Endodermal cell (in vitro differentiated cells): ENCODE measurements around the gene SMAP2. TPM values are rescaled to one million over a fixed set of nuclear protein-coding genes. Genes with fewer than 3 reads are reported as not detected.

Source experiments
- DNase-seq: peaks from one replicate; pipeline ENCODE4 v3.0.0-alpha.2; 2017
- H3K27ac ChIP-seq: 2 replicates; pipeline ENCODE4 v1.5.1; 2013; ENCODE audit warnings: mild to moderate bottlenecking, low read depth, low read length, moderate library complexity
- H3K27me3 ChIP-seq: 2 replicates; pipeline ENCODE4 v1.6.1; 2013; ENCODE audit warnings: mild to moderate bottlenecking, low read length, moderate library complexity; ENCODE audit not compliant: insufficient read depth, control insufficient read depth, poor library complexity, severe bottlenecking
- H3K36me3 ChIP-seq: 2 replicates; pipeline ENCODE4 v1.7.0; 2013; ENCODE audit warnings: mild to moderate bottlenecking, low read length, moderate library complexity; ENCODE audit not compliant: control insufficient read depth, insufficient read depth
- H3K4me1 ChIP-seq: one replicate; pipeline ENCODE4 v1.7.0; 2013; ENCODE audit warnings: low read length; ENCODE audit not compliant: control insufficient read depth, insufficient read depth
- H3K4me3 ChIP-seq: 2 replicates; pipeline ENCODE4 v1.5.1; 2013; ENCODE audit warnings: mild to moderate bottlenecking, low read length, moderate library complexity
- H3K9ac ChIP-seq: 2 replicates; pipeline ENCODE4 v1.6.1; 2013; ENCODE audit warnings: mild to moderate bottlenecking, low read length, moderate library complexity; ENCODE audit not compliant: poor library complexity, severe bottlenecking; ENCODE audit errors: extremely low read depth
- H3K9me3 ChIP-seq: 2 replicates; pipeline ENCODE4 v1.6.1; 2013; ENCODE audit warnings: mild to moderate bottlenecking, low read length, moderate library complexity; ENCODE audit not compliant: control insufficient read depth
- H3K27ac Mint-ChIP-seq: 2 replicates; pipeline ENCODE4 v1.8.0; 2020; ENCODE audit warnings: mixed read lengths
- H3K27me3 Mint-ChIP-seq: 2 replicates; pipeline ENCODE4 v1.8.0; 2021; ENCODE audit warnings: mild to moderate bottlenecking, mixed read lengths; ENCODE audit not compliant: insufficient read depth
- H3K36me3 Mint-ChIP-seq: 2 replicates; pipeline ENCODE4 v1.8.0; 2020; ENCODE audit warnings: low read depth, mixed read lengths
- H3K4me1 Mint-ChIP-seq: 2 replicates; pipeline ENCODE4 v1.8.0; 2020; ENCODE audit warnings: mixed read lengths
- H3K4me3 Mint-ChIP-seq: 2 replicates; pipeline ENCODE4 v1.8.0; 2020; ENCODE audit warnings: mild to moderate bottlenecking, moderate library complexity, mixed read lengths
- H3K9me3 Mint-ChIP-seq: 2 replicates; pipeline ENCODE4 v1.8.0; 2020; ENCODE audit warnings: mild to moderate bottlenecking, mixed read lengths
- CTCF ChIP-seq: fragments of 200-600 bp; sonication (generic); conservative IDR thresholded peaks from 2 replicates; pipeline ENCODE4 v1.5.0; 2021; ENCODE audit warnings: antibody characterized with exemption, mild to moderate bottlenecking
- WGBS, 2 experiments: methylation state at CpG; one replicate each; pipeline versions ENCODE4 v1.1.5 to v1.1.7; 2013; ENCODE audit warnings: missing lambda C conversion rate in 2 of 2, mixed read lengths in 1 of 2; ENCODE audit not compliant: insufficient coverage in 1 of 2, insufficient read length in 1 of 2; 5-methylcytosine and 5-hydroxymethylcytosine counted together
- total RNA-seq, 2 donors: library from RNA; stranded (reverse); fragmentation: NEBNext Ultra II Directional in 1 of 2; extraction: Animal tissue kit (Norgen Biotek cat#: 25700) in 1 of 2; gene quantifications; 2 replicates in 1 of 2; 3 replicates in 1 of 2; pipeline ENCODE4 v1.2.1, GENCODE V29; 2021

The SMAP2 gene
- total RNA-seq, 2 donors from 2014 or later, result 21.9 to 22.3 TPM

GRCh38 chr1:40380817-40381216, 7.3 kb downstream of the SMAP2 start:
- TF ChIP-seq CTCF, result no peak
- DNase-seq, result no peak
- H3K27ac ChIP-seq, result no peak overlapping the region
- WGBS, 2 experiments, result 97 to 100% methylated on average over 3 of the region's 4 CpGs
- no peak overlapping the region for H3K4me3 ChIP-seq
- Mint-ChIP-seq H3K27me3 (no peaks in the 10 kb centered on the region), H3K4me3 (no peak overlapping the region), H3K27ac (no peak overlapping the region), H3K36me3 (peaks cover 8% of the 10 kb centered on the region), H3K9me3 (no peaks in the 10 kb centered on the region), H3K4me1 (peaks cover 44% of the 10 kb centered on the region)
- H3K27me3 ChIP-seq, result no peaks in the 10 kb centered on the region
- H3K9ac ChIP-seq, result no peak overlapping the region
- peaks cover 9% of the 10 kb centered on the region for H3K36me3 ChIP-seq
- peaks cover 13% of the 10 kb centered on the region for H3K4me1 ChIP-seq
- H3K9me3 ChIP-seq, result no peaks in the 10 kb centered on the region

GRCh38 chr1:40381268-40382107, 8.0 kb downstream of the SMAP2 start:
- Mint-ChIP-seq H3K27ac (no peak overlapping the region), H3K27me3 (no peaks in the 10 kb centered on the region), H3K9me3 (no peaks in the 10 kb centered on the region), H3K4me3 (no peak overlapping the region), H3K36me3 (peaks cover 8% of the 10 kb centered on the region), H3K4me1 (peaks cover 50% of the 10 kb centered on the region)
- H3K36me3 ChIP-seq, result peaks cover 9% of the 10 kb centered on the region
- no peaks in the 10 kb centered on the region for H3K9me3 ChIP-seq
- 92 to 93% methylated on average over 7 of the region's 7 CpGs for WGBS, 2 experiments
- H3K27me3 ChIP-seq, result no peaks in the 10 kb centered on the region
- no peak overlapping the region for H3K27ac ChIP-seq
- peaks cover 19% of the 10 kb centered on the region for H3K4me1 ChIP-seq
- H3K4me3 ChIP-seq, result no peak overlapping the region
- TF ChIP-seq CTCF, result no peak
- H3K9ac ChIP-seq, result no peak overlapping the region
- no peak for DNase-seq

- Histone ChIP-seq H3K9me3 (peaks cover 3% of the 10 kb centered on the region), H3K27me3 (no peaks in the 10 kb centered on the region), H3K36me3 (peaks cover 9% of the 10 kb centered on the region), H3K4me1 (peaks cover 21% of the 10 kb centered on the region), H3K27ac (no peak overlapping the region), H3K4me3 (no peak overlapping the region), H3K9ac (no peak overlapping the region)
- H3K36me3 Mint-ChIP-seq, result peaks cover 10% of the 10 kb centered on the region
- no peak overlapping the region for H3K27ac Mint-ChIP-seq
- no peaks in the 10 kb centered on the region for H3K27me3 Mint-ChIP-seq
- TF ChIP-seq CTCF, result no peak
- no peak overlapping the region for H3K4me3 Mint-ChIP-seq
- no peak for DNase-seq
- H3K4me1 Mint-ChIP-seq, result peaks cover 50% of the 10 kb centered on the region
- H3K9me3 Mint-ChIP-seq, result no peaks in the 10 kb centered on the region
- 84 to 89% methylated on average over 3 of the region's 3 CpGs for WGBS, 2 experiments
Observed at GRCh38 chr1:40382108-40382460, 8.6 kb downstream of the SMAP2 start.
